GM21447 (cell line): ENCODE results near the gene KCNC2.

Experiments used
- ATAC-seq: cut with Tn5 transposase; IDR thresholded peaks from one replicate; pipeline ENCODE4 v1.9.1; 2021; ENCODE audit not compliant: unreplicated experiment

The KCNC2 gene

GRCh38 chr12:75065482-75065881 lies 144.2 kb downstream of the KCNC2 start:
- no peak for ATAC-seq

DNA sequence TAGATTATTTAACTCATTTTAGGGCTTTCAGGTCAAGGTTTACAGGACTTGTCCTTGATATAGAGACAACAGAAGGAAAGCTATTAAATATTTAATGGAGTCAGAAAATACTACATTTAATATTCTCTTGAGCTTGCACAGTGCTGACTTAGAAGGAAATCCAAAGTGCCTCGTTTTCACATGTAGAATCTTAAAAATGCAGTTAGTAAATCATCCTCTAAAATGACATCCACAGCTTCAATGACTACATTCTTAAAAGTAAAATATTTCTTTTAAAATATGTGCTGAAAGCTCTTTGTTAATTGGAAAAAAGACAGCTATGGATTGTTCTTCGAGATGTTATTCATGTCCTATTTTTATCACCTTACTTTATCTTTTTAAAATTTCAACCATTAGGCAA lies 146.9 kb downstream of the KCNC2 start:
- ATAC-seq, result no peak

GRCh38 chr12:75058228-75058627 lies 151.4 kb downstream of the KCNC2 start:
- no peak for ATAC-seq

DNA sequence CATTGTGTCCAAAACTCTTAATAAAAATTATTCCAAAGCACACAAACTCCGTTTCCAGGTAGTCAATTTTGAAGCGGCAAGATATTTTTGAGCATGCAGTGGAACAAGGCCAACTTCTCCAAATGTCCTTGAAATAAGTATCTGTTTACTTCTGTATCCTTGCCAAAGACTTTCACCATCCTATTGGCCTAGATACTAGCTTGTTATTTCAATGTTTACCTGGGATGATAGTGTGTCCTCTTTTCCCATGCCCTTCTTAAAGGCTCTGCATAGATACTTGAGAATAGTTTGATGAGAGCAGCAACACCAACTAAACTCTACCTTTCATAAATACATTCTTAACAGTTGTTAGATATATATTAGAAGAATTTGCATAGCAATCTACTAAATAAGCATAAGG lies 160.9 kb downstream of the KCNC2 start:
- no peak for ATAC-seq

DNA sequence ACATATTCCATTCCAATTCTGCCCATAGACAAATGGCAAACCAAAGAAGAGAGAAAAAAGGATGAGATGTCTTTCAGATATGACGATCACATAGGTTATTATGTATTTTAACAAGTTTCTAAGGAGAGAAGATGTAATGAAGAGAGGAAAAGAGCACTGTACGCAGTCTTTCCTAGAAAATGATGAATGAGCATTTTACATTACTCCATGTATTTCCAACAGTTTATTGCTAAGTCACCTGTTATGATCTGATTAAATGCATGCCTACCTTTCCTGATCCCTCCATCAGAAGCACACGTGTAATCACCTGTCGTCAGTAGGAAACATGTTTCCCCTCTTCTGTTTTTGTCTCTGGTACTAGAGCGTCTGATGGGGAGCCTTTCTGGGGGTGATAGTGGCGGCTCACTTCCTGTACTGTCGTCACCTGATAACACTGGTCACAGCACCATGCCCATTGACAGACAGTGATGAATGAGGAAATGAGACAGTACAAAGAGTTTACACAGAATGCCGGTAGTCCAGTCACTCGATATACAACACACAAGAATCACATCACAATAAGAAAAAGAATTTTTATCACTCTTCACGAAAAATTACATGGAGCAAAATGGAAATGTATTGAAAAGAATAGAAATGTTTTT lies 161.6 kb downstream of the KCNC2 start:
- no peak for ATAC-seq

- no peak for ATAC-seq
These were observed 167.5 kb downstream of the KCNC2 start for GRCh38 chr12:75042125-75042524.

GRCh38 chr12:75041472-75041871 lies 168.2 kb downstream of the KCNC2 start:
- ATAC-seq, result no peak

- no peak for ATAC-seq
These were observed 189.5 kb downstream of the KCNC2 start for GRCh38 chr12:75020068-75020557.

DNA sequence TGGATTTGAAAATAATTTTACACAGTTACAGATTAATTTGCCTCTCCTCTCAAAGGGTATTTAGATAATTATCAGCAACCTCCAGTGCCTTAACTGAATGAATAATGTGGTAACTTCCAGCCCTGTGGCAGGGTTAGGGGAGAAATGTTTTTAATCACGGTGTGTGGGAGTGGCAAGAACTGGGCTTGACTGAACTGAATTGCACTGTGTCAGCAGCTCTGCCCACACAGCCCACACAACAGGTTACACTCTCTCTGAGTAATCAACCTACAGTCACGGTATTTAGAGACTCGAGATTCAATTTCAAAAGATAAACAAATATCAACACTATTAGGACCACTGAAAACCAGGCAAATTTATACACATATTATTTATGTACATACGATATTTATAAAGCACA lies 198.5 kb downstream of the KCNC2 start:
- no peak for ATAC-seq

- ATAC-seq, result no peak
These were observed 202.5 kb downstream of the KCNC2 start for GRCh38 chr12:75007133-75007532.

DNA sequence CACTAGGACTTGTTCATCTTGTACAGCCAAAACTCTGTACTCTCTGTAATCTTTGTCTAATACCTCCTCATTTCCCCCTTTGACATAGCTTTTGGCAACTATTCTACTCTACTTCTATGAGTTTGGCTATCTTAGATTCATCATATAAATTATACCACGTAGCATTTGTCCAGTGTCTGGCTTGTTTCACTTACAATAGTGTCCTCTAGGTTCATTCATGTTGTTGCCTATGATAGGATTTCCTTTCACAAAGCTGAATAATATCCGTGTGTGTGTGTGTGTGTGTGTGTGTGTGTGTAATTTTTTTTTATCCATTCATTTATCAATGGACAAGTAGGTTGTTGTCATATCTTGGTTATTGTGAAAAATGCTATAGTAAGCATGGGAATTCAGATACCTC lies 209.5 kb downstream of the KCNC2 start:
- no peak for ATAC-seq

DNA sequence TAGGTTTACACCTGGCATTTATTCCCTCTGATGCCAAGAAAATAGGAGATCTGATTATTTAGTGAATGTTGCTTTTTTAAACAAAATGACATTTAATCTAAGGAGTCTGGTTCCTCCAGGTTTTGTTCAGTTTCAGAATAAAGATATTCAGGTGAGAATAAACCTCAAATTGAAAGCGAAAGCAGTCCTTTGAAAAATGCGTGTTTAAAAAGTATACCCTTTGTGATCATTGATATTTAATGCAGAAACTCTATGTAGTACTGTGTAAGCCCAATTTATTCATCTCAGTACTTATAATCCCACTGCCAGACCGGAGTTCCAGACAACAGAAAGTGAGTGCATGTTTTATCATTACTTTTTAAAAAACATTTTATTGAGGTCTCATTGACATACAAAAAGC lies 210.2 kb downstream of the KCNC2 start:
- no peak for ATAC-seq
